HCT116 (cell line): ENCODE results near the gene SORCS2. TPM values are rescaled to one million over a fixed set of nuclear protein-coding genes. Genes with fewer than 3 reads are reported as not detected.

Experiments used
- ATAC-seq: fragments of 200-7000 bp; cut with Tn5 transposase; 2 replicates; pipeline ENCODE4 v1.9.1; 2020; ENCODE audit warnings: mild to moderate bottlenecking, moderate library complexity
- BruUV-seq: library from RNA; stranded (reverse); fragments of 400-500 nt; replicated peaks from 2 replicates; lab custom pipeline; 2021; lab: Mats Ljungman, UMichigan
- CTCF ChIA-PET: fragments of 300-600 bp; sonication (Branson Sonifier 250); formaldehyde crosslinking; loops from one replicate; lab custom pipeline; 2021; ENCODE audit warnings: antibody characterized with exemption; lab: Charles Lee
- POLR2A ChIA-PET: fragments of 300-600, 350-600 bp; sonication (Branson Sonifier 250); formaldehyde crosslinking; loops from one replicate; lab custom pipeline; 2021; ENCODE audit warnings: antibody characterized with exemption; lab: Charles Lee
- RAD21 ChIA-PET, 2 experiments: fragments of 300-600 bp; sonication (Branson Sonifier 250); formaldehyde crosslinking; loops; one replicate each; lab custom pipeline; 2023; ENCODE audit warnings: low total read pairs in 2 of 2; ENCODE audit not compliant: uncharacterized antibody in 2 of 2, unreplicated experiment in 2 of 2, low non-redundant PET in 1 of 2; lab: Charles Lee
- DNase-seq: peaks from one replicate; pipeline ENCODE4 v3.0.0-alpha.2; 2010; ENCODE audit warnings: low read depth, low spot score
- H2AFZ ChIP-seq: fragments of 200-600 bp; shearing (Covaris generic), sonication (generic); 2 replicates; pipeline ENCODE4 v1.6.1; 2017; ENCODE audit warnings: low read depth, mixed run types, mixed read lengths, antibody characterized with exemption, low read length; ENCODE audit not compliant: poor library complexity, severe bottlenecking
- H3K27ac ChIP-seq: 2 replicates; pipeline ENCODE4 v1.5.1; 2012; ENCODE audit warnings: low read depth, low read length
- H3K27me3 ChIP-seq: fragments of 200-600 bp; sonication (generic); 2 replicates; pipeline ENCODE4 v1.6.1; 2016; ENCODE audit warnings: mixed run types, low read length, mixed read lengths; ENCODE audit not compliant: insufficient read depth
- H3K36me3 ChIP-seq, 2 experiments: fragments of 200-500 bp in 1 of 2; fragments of 200-600 bp in 1 of 2; sonication (Bioruptor generic) in 1 of 2; sonication (generic) in 1 of 2; 2 replicates each; pipeline versions ENCODE4 v1.5.1 to v1.6.1; 2014 to 2016; ENCODE audit warnings: low read length in 2 of 2, inconsistent platforms in 1 of 2, mixed read lengths in 1 of 2, mixed run types in 1 of 2; ENCODE audit not compliant: insufficient read depth in 2 of 2, control insufficient read depth in 1 of 2
- H3K4me1 ChIP-seq, 2 experiments: fragments of 200-600 bp in 1 of 2; sonication (generic) in 1 of 2; 2 replicates each; pipeline versions ENCODE4 v1.5.1 to v1.6.1; 2012 to 2017; ENCODE audit warnings: low read length in 2 of 2, inconsistent platforms in 1 of 2, mild to moderate bottlenecking in 1 of 2, mixed read lengths in 1 of 2, mixed run types in 1 of 2, moderate library complexity in 1 of 2; ENCODE audit not compliant: insufficient read depth in 2 of 2, control insufficient read depth in 1 of 2
- H3K4me2 ChIP-seq: fragments of 200-600 bp; sonication (generic); 2 replicates; pipeline ENCODE4 v1.6.1; 2017; ENCODE audit warnings: mixed run types, low read length, mixed read lengths
- H3K4me3 ChIP-seq, 2 experiments: fragments of 200-600 bp in 1 of 2; sonication (generic) in 1 of 2; replicated peaks in 1 of 2; 2 replicates each; pipeline ENCODE4 v1.5.1; 2011 to 2016; ENCODE audit warnings: low read length in 2 of 2, control low read depth in 1 of 2, low read depth in 1 of 2, mild to moderate bottlenecking in 1 of 2, mixed read lengths in 1 of 2, mixed run types in 1 of 2
- H3K79me2 ChIP-seq: fragments of 200-600 bp; sonication (generic); 2 replicates; pipeline ENCODE4 v1.6.1; 2017; ENCODE audit warnings: mild to moderate bottlenecking, mixed run types, low read length, moderate library complexity, mixed read lengths; ENCODE audit not compliant: insufficient read depth
- H3K9ac ChIP-seq: fragments of 200-600 bp; sonication (generic); 2 replicates; pipeline ENCODE4 v1.6.1; 2016; ENCODE audit warnings: low read length, mixed read lengths
- H3K9me2 ChIP-seq: fragments of 200-600 bp; sonication (generic), shearing (Covaris generic); 2 replicates; pipeline ENCODE4 v1.6.1; 2017; ENCODE audit warnings: mixed run types, mild to moderate bottlenecking, moderate library complexity; ENCODE audit not compliant: insufficient read depth
- H3K9me3 ChIP-seq, 2 experiments: fragments of 200-500 bp in 1 of 2; fragments of 200-600 bp in 1 of 2; sonication (Bioruptor generic) in 1 of 2; sonication (generic) in 1 of 2; 2 replicates each; pipeline ENCODE4 v1.6.1; 2014 to 2017; ENCODE audit warnings: low read length in 2 of 2, mixed read lengths in 2 of 2, inconsistent platforms in 1 of 2, low read depth in 1 of 2, mild to moderate bottlenecking in 1 of 2, mixed run types in 1 of 2, moderate library complexity in 1 of 2; ENCODE audit not compliant: control insufficient read depth in 1 of 2, insufficient read depth in 1 of 2
- H4K20me1 ChIP-seq: fragments of 200-600 bp; sonication (generic), shearing (Covaris generic); 2 replicates; pipeline ENCODE4 v1.6.1; 2017; ENCODE audit warnings: mixed run types, mild to moderate bottlenecking, moderate library complexity; ENCODE audit not compliant: insufficient read depth
- EGR1 ChIP-seq: IDR thresholded peaks from 2 replicates; pipeline ENCODE4 v1.6.1; 2012; ENCODE audit warnings: low read depth
- ELF1 ChIP-seq: IDR thresholded peaks from 2 replicates; pipeline ENCODE4 v1.6.1; 2012; ENCODE audit warnings: low read depth, borderline replicate concordance
- EZH2 ChIP-seq: fragments of 200-600 bp; sonication (generic); IDR thresholded peaks from 2 replicates; pipeline ENCODE4 v1.6.1; 2017; ENCODE audit warnings: antibody characterized with exemption, mixed run types
- FOSL1 ChIP-seq: IDR thresholded peaks from 2 replicates; pipeline ENCODE4 v1.6.1; 2012; ENCODE audit warnings: low read depth
- JUND ChIP-seq: IDR thresholded peaks from 2 replicates; pipeline ENCODE4 v1.6.1; 2012
- POLR2A ChIP-seq: IDR thresholded peaks from 2 replicates; pipeline ENCODE4 v1.7.0; 2011; ENCODE audit warnings: borderline replicate concordance; ENCODE audit not compliant: insufficient read depth, insufficient read length; ENCODE audit errors: extremely low read depth
- RAD21 ChIP-seq: IDR thresholded peaks from 2 replicates; pipeline ENCODE4 v1.6.1; 2012; ENCODE audit warnings: low read depth, mild to moderate bottlenecking
- SIN3A ChIP-seq: IDR thresholded peaks from 2 replicates; pipeline ENCODE4 v1.6.1; 2012; ENCODE audit warnings: low read depth
- SP1 ChIP-seq: IDR thresholded peaks from 2 replicates; pipeline ENCODE4 v1.6.1; 2012; ENCODE audit warnings: low read depth
- SRF ChIP-seq: IDR thresholded peaks from 2 replicates; pipeline ENCODE4 v1.6.1; 2012; ENCODE audit warnings: low read depth
- TCF7L2 ChIP-seq: IDR thresholded peaks from 2 replicates; pipeline ENCODE4 v1.7.0; 2011; ENCODE audit warnings: borderline replicate concordance, inconsistent platforms; ENCODE audit not compliant: insufficient read depth, insufficient read length; ENCODE audit errors: extremely low read depth
- YY1 ChIP-seq: IDR thresholded peaks from 2 replicates; pipeline ENCODE4 v1.6.1; 2011; ENCODE audit warnings: low read length, low read depth, moderate library complexity, mild to moderate bottlenecking; ENCODE audit not compliant: insufficient replicate concordance; ENCODE audit errors: extremely low read depth
- ZFX ChIP-seq: fragments of 450-650 bp; IDR thresholded peaks from 2 replicates; pipeline ENCODE4 v1.6.1; 2017
- ZNF274 ChIP-seq: fragments of 200-500 bp; sonication (Bioruptor generic); IDR thresholded peaks from 2 replicates; pipeline ENCODE4 v1.6.1; 2014; ENCODE audit warnings: mild to moderate bottlenecking, low read depth, low read length, inconsistent platforms
- intact Hi-C: fragments of 100-400 bp; cut with micrococcal nuclease; formaldehyde crosslinking; loops from 2 replicates; pipeline ENCODE4 v1.10.0; 2022
- total RNA-seq: library from RNA; stranded (reverse); gene quantifications from one replicate; pipeline ENCODE4 v1.2.1, GENCODE V29; 2021; ENCODE audit not compliant: unreplicated experiment
- TF ChIP-seq, protein P1 (sequence below): IDR thresholded peaks from 2 replicates; pipeline ENCODE4 v1.6.1; 2012
- TF ChIP-seq, protein P2 (sequence below): IDR thresholded peaks from 2 replicates; pipeline ENCODE4 v1.6.1; 2012; ENCODE audit warnings: low read depth
- TF ChIP-seq, protein P3 (sequence below): IDR thresholded peaks from 2 replicates; pipeline ENCODE4 v1.6.1; 2011; ENCODE audit warnings: mild to moderate bottlenecking, low read length, moderate library complexity; ENCODE audit not compliant: insufficient replicate concordance; ENCODE audit errors: extremely low read depth
- TF ChIP-seq, protein P4 (sequence below), 3 experiments: fragments of 200-600 bp in 1 of 3; sonication (generic) in 1 of 3; IDR thresholded peaks in 2 of 3; conservative IDR thresholded peaks in 1 of 3; 2 replicates each; pipeline ENCODE4 v1.5.1; 2012 to 2017; ENCODE audit warnings: low read depth in 2 of 3, low read length in 2 of 3, antibody characterized with exemption in 1 of 3, borderline replicate concordance in 1 of 3, control low read depth in 1 of 3, mild to moderate bottlenecking in 1 of 3, mixed read lengths in 1 of 3, mixed run types in 1 of 3, moderate library complexity in 1 of 3; ENCODE audit not compliant: insufficient read depth in 1 of 3
- TF ChIP-seq, protein P5 (sequence below): IDR thresholded peaks from 2 replicates; pipeline ENCODE4 v1.6.1; 2012

The SORCS2 gene
- total RNA-seq, 1 experiment from 2014 or later, result 0.37 TPM

DNA sequence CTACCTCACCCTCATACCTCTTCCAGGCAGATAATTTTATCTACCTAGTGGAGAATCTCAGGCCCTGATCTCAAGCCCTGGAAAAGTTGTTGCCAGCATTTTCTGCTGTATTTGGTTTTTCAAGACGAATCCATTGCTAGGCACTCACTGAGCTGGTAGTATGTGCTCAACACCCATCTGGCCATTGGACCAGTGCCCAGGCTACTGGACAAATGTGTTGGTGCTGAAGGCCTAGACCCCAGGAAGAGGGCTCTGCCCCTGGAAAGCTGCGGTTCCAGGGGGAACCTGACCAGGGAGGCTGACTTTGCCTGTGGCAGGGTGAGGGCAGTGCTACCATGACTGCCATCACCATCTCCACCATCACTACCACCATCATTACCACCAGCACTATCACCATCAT, 170.0 kb downstream of the SORCS2 start:
- Histone ChIP-seq H3K4me3 (no peak overlapping the region), H2AFZ (no peak overlapping the region), H3K9me3 (no peaks in the 10 kb centered on the region), H3K4me2 (no peak overlapping the region), H3K27ac (no peak overlapping the region), H3K27me3 (peaks cover 26% of the 10 kb centered on the region; the same call in 1 of the 2 replicates), H3K9ac (no peak overlapping the region), H3K9me2 (no peaks in the 10 kb centered on the region), H3K79me2 (no peaks in the 10 kb centered on the region), H4K20me1 (no peaks in the 10 kb centered on the region)
- BruUV-seq, result no TSS peak
- no peak for ATAC-seq
- RAD21 ChIA-PET, result no interaction called here
- POLR2A ChIA-PET, result no interaction called here
- intact Hi-C loops, result no loop called here
- TF ChIP-seq YY1 (no peak), EZH2 (no peak), EGR1 (no peak), ZFX (no peak), RAD21 (no peak), JUND (no peak), SIN3A (no peak), ELF1 (no peak), POLR2A (no peak), FOSL1 (no peak), TCF7L2 (no peak), SRF (no peak), ZNF274 (no peak), SP1 (no peak)
- TF ChIP-seq, protein P1, sequence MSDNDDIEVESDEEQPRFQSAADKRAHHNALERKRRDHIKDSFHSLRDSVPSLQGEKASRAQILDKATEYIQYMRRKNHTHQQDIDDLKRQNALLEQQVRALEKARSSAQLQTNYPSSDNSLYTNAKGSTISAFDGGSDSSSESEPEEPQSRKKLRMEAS, result no peak
- TF ChIP-seq, protein P2, sequence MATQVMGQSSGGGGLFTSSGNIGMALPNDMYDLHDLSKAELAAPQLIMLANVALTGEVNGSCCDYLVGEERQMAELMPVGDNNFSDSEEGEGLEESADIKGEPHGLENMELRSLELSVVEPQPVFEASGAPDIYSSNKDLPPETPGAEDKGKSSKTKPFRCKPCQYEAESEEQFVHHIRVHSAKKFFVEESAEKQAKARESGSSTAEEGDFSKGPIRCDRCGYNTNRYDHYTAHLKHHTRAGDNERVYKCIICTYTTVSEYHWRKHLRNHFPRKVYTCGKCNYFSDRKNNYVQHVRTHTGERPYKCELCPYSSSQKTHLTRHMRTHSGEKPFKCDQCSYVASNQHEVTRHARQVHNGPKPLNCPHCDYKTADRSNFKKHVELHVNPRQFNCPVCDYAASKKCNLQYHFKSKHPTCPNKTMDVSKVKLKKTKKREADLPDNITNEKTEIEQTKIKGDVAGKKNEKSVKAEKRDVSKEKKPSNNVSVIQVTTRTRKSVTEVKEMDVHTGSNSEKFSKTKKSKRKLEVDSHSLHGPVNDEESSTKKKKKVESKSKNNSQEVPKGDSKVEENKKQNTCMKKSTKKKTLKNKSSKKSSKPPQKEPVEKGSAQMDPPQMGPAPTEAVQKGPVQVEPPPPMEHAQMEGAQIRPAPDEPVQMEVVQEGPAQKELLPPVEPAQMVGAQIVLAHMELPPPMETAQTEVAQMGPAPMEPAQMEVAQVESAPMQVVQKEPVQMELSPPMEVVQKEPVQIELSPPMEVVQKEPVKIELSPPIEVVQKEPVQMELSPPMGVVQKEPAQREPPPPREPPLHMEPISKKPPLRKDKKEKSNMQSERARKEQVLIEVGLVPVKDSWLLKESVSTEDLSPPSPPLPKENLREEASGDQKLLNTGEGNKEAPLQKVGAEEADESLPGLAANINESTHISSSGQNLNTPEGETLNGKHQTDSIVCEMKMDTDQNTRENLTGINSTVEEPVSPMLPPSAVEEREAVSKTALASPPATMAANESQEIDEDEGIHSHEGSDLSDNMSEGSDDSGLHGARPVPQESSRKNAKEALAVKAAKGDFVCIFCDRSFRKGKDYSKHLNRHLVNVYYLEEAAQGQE, result no peak
- TF ChIP-seq, protein P3, sequence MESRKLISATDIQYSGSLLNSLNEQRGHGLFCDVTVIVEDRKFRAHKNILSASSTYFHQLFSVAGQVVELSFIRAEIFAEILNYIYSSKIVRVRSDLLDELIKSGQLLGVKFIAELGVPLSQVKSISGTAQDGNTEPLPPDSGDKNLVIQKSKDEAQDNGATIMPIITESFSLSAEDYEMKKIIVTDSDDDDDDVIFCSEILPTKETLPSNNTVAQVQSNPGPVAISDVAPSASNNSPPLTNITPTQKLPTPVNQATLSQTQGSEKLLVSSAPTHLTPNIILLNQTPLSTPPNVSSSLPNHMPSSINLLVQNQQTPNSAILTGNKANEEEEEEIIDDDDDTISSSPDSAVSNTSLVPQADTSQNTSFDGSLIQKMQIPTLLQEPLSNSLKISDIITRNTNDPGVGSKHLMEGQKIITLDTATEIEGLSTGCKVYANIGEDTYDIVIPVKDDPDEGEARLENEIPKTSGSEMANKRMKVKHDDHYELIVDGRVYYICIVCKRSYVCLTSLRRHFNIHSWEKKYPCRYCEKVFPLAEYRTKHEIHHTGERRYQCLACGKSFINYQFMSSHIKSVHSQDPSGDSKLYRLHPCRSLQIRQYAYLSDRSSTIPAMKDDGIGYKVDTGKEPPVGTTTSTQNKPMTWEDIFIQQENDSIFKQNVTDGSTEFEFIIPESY, result no peak
- TF ChIP-seq, protein P4, sequence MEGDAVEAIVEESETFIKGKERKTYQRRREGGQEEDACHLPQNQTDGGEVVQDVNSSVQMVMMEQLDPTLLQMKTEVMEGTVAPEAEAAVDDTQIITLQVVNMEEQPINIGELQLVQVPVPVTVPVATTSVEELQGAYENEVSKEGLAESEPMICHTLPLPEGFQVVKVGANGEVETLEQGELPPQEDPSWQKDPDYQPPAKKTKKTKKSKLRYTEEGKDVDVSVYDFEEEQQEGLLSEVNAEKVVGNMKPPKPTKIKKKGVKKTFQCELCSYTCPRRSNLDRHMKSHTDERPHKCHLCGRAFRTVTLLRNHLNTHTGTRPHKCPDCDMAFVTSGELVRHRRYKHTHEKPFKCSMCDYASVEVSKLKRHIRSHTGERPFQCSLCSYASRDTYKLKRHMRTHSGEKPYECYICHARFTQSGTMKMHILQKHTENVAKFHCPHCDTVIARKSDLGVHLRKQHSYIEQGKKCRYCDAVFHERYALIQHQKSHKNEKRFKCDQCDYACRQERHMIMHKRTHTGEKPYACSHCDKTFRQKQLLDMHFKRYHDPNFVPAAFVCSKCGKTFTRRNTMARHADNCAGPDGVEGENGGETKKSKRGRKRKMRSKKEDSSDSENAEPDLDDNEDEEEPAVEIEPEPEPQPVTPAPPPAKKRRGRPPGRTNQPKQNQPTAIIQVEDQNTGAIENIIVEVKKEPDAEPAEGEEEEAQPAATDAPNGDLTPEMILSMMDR (IDR thresholded peaks at IDR 0.05 in 2 of 3, conservative IDR thresholded peaks at IDR 0.05 in 1 of 3; ENCODE audit: borderline replicate concordance in 1 of 3, insufficient read depth in 1 of 3, low read depth in 2 of 3, low read length in 2 of 3), result no peak
- TF ChIP-seq, protein P5, sequence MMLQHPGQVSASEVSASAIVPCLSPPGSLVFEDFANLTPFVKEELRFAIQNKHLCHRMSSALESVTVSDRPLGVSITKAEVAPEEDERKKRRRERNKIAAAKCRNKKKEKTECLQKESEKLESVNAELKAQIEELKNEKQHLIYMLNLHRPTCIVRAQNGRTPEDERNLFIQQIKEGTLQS, result no peak
- TF ChIP-seq, all 23 proteins: peak for 0
- DNase-seq, result no peak
- Histone ChIP-seq H3K4me1 (peaks cover 8 to 9% of the 10 kb centered on the region in 2 experiments; a peak in 2 of 4 replicates), H3K36me3 (no peaks in the 10 kb centered on the region)
- CTCF ChIA-PET, result no interaction called here
